ENCODE measurements around the gene CTU2. TPM values are rescaled to one million over a fixed set of nuclear protein-coding genes. Genes with fewer than 3 reads are reported as not detected.

CTU2 gene
- total RNA-seq, 4 donors from 2014 or later, result 2.8 to 5.6 (median 4.2) TPM; not detected in 1

DNA sequence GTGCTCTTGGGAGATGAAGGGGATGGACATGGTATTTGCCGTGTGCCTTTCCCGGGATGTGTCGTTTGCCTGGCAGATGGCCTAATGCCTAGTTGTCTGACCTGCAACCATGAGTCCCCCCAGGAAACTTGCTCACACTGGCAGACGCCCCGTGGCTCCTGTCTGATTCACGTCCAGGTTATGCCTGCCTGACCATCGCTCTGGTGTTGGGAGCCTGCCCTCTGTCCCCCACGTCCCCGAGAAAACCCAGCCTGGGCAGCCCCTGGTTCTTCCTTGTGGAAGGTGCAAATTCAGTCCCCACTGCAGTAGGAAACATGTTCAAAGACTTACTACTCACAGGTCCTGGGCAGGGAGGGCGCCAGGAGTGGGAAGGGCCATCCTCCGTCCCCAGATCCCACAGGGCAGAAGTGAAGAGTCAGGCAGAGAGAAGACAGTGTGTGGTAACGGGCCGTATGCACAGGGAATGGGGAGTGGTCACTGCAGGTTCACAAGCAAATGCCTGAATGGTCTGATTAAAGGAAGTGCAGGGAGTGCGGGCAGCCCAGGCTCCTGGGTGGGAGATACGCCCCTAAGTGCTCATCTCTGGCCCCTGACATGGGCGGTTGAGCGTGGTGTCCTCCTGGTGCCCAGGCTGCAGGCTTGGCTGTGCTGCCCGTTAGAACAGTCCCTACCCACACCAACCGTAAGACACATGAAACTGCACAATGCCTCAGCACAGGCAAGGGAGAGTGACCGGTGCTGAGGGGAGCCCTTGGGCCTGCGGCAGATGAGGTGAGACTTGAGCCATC lies 15.8 kb upstream of the CTU2 start:
- Histone ChIP-seq H3K9me3 (no peaks in the 10 kb centered on the region), H3K4me1 (peaks cover 0 to 36% (median 18%) of the 10 kb centered on the region in 4 donors), H3K27ac (no peak overlapping the region), H3K27me3 (peaks cover 49% of the 10 kb centered on the region), H3K36me3 (no peaks in the 10 kb centered on the region), H3K4me3 (no peak overlapping the region)
- intact Hi-C loops (cut with DNase I; ENCODE audit: low total_unique reads) (no loop called here), in situ Hi-C loops (cut with MboI; ENCODE audit: low pct_ligation_motif_present in 1 of 4, low pct_unique_long_range_greater_than_20kb in 1 of 4, low sequenced_read_pairs in 3 of 4) (no loop called here)
- WGBS, 2 donors (ENCODE audit: low coverage in 1 of 2), result 79% methylated on average over 21 of the region's 21 CpGs; no CpG with 5 or more reads in 1 of the 2 donors
- TF ChIP-seq POLR2A (IDR thresholded peaks at IDR 0.05), result no peak
- TF ChIP-seq, protein P1, sequence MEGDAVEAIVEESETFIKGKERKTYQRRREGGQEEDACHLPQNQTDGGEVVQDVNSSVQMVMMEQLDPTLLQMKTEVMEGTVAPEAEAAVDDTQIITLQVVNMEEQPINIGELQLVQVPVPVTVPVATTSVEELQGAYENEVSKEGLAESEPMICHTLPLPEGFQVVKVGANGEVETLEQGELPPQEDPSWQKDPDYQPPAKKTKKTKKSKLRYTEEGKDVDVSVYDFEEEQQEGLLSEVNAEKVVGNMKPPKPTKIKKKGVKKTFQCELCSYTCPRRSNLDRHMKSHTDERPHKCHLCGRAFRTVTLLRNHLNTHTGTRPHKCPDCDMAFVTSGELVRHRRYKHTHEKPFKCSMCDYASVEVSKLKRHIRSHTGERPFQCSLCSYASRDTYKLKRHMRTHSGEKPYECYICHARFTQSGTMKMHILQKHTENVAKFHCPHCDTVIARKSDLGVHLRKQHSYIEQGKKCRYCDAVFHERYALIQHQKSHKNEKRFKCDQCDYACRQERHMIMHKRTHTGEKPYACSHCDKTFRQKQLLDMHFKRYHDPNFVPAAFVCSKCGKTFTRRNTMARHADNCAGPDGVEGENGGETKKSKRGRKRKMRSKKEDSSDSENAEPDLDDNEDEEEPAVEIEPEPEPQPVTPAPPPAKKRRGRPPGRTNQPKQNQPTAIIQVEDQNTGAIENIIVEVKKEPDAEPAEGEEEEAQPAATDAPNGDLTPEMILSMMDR (IDR thresholded peaks at IDR 0.05), result no peak
- TF ChIP-seq EP300 (IDR thresholded peaks at IDR 0.05; ENCODE audit: low read depth), result no peak
- no peak for TF ChIP-seq POLR2AphosphoS5 (IDR thresholded peaks at IDR 0.05)
- DNase-seq, result no peak

DNA sequence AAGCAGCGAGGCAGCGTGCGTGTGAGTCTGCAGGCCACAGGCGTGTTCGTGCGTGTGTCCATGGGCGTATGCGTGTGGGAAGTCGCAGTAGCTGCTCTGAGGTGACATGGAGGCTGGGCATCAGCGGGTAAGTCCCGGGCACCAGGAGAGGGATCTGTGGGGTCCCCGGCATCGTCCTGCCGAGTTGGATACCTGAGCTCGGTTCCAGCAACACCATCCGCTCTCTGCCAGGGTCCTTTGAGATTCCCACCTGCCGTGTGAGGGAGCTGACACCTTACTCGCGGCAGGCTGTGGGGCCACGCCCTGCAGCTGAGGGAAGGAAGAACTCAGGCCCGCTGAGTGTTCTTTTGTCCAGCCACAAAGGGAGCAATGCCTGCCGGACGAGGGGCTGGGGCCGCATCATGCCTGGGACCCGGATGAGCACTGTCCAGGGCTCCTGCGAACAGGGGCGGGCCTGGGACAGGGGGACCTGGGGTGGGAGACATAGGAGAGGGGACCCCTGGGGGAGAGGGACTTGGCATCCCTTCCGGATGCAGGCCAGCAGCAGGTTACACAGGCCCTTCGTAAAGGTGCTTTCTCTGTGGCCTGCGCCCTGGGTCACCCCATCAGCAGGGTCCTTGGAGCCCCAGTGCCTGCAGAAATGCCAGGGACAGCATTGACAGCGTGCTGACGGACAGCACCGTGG lies 15.0 kb upstream of the CTU2 start:
- Histone ChIP-seq H3K4me3 (no peak overlapping the region), H3K36me3 (no peaks in the 10 kb centered on the region), H3K27me3 (peaks cover 41% of the 10 kb centered on the region), H3K4me1 (peaks cover 0 to 29% (median 15%) of the 10 kb centered on the region in 4 donors), H3K27ac (peak overlapping the region in 1 of 4 donors; percentile 48), H3K9me3 (no peaks in the 10 kb centered on the region)
- WGBS, 2 donors (ENCODE audit: low coverage in 1 of 2), result 80 to 91% methylated on average over 3 to 16 of the region's 33 CpGs
- intact Hi-C loops (cut with DNase I; ENCODE audit: low total_unique reads) (no loop called here), in situ Hi-C loops (cut with MboI; ENCODE audit: low pct_ligation_motif_present in 1 of 4, low pct_unique_long_range_greater_than_20kb in 1 of 4, low sequenced_read_pairs in 3 of 4) (no loop called here)
- TF ChIP-seq POLR2A (IDR thresholded peaks at IDR 0.05), result no peak
- TF ChIP-seq, protein P1 (IDR thresholded peaks at IDR 0.05), result no peak
- no peak for TF ChIP-seq POLR2AphosphoS5 (IDR thresholded peaks at IDR 0.05)
- TF ChIP-seq EP300 (IDR thresholded peaks at IDR 0.05; ENCODE audit: low read depth), result no peak
- no peak for DNase-seq

DNA sequence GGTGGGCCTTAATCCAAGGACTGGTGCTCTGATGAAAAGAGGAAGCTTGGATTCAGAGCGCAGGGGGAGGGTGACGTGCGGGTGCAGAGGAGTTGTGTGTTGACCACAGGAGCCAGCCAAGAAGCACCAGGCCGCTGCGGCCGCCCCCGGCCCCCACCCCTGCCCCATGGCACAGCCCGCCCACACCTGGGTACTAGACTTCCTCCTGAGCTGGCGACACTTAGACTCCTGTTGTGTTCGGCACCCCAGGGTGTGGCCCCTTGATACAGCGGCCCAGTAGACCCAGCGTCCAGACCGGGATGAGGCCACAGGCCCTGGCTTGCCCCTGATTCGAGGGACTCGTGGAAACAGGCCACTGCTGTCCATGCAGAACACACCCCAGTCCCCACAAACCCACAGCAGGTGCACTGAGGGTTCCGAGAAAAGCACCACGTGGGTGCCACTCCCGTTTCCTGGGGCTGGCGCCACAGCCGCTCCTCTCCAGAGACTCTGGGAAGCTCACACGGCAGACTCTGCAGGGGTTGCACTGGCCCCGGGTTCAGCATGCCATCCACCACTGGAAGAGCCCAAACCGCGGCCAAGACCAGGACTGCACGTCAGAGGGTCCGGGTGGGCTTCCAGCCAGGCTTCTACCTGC lies 14.3 kb upstream of the CTU2 start:
- Histone ChIP-seq H3K9me3 (no peaks in the 10 kb centered on the region), H3K4me3 (no peak overlapping the region), H3K36me3 (peaks cover 0 to 1% (median 0%) of the 10 kb centered on the region in 4 donors), H3K27me3 (peaks cover 36% of the 10 kb centered on the region), H3K27ac (peak overlapping the region in 2 of 4 donors; percentile 20 to 48), H3K4me1 (peaks cover 0 to 22% (median 9%) of the 10 kb centered on the region in 4 donors)
- TF ChIP-seq EP300 (IDR thresholded peaks at IDR 0.05; ENCODE audit: low read depth), result no peak
- WGBS, 2 donors (ENCODE audit: low coverage in 1 of 2), result 40% methylated on average over 1 to 25 of the region's 26 CpGs
- in situ Hi-C loops (cut with MboI; ENCODE audit: low pct_ligation_motif_present in 1 of 4, low pct_unique_long_range_greater_than_20kb in 1 of 4, low sequenced_read_pairs in 3 of 4) (no loop called here), intact Hi-C loops (cut with DNase I; ENCODE audit: low total_unique reads) (no loop called here)
- DNase-seq, result peak; percentile 63

DNA sequence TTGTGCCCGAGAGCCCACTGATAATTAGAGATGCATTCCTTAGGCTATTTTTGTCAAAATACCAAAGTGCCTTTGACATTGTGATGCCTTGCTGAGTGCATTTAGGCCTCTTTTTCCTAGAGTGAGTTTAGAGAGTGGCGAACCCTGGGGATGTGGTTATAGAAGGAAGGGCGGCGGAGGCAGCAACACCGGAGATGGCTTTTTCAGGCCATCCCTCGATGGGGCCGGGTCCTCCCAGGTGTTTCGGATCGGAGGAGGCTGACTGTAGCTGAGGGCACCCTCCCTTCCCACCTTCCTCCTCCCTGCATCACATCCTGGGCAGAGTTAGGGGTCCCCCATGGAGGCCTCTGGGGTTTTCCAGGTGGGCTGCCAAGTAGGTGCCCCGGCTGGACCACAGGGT lies 13.4 kb upstream of the CTU2 start:
- TF ChIP-seq, protein P1 (IDR thresholded peaks at IDR 0.05), result no peak
- no peak for TF ChIP-seq EP300 (IDR thresholded peaks at IDR 0.05; ENCODE audit: low read depth)
- TF ChIP-seq POLR2AphosphoS5 (IDR thresholded peaks at IDR 0.05), result no peak
- TF ChIP-seq POLR2A (IDR thresholded peaks at IDR 0.05), result no peak
- H3K4me1 ChIP-seq, result peaks cover 0 to 16% (median 6%) of the 10 kb centered on the region in 4 donors
- H3K9me3 ChIP-seq, result no peaks in the 10 kb centered on the region
- H3K36me3 ChIP-seq, result peaks cover 0 to 4% (median 0%) of the 10 kb centered on the region in 4 donors
- H3K27me3 ChIP-seq, result peaks cover 28% of the 10 kb centered on the region
- in situ Hi-C loops (cut with MboI; ENCODE audit: low pct_ligation_motif_present in 1 of 4, low pct_unique_long_range_greater_than_20kb in 1 of 4, low sequenced_read_pairs in 3 of 4), result no loop called here
- H3K4me3 ChIP-seq, result no peak overlapping the region
- no peak for DNase-seq
- WGBS, 2 donors (ENCODE audit: low coverage in 1 of 2), result 74% methylated on average over 10 of the region's 10 CpGs; no CpG with 5 or more reads in 1 of the 2 donors
- intact Hi-C loops (cut with DNase I; ENCODE audit: low total_unique reads), result no loop called here
- peak overlapping the region in 1 of 4 donors; percentile 25 for H3K27ac ChIP-seq

Measured in transverse colon (tissue), 4 donors.